Endothelial cell of umbilical vein (primary cell): Measurements from ENCODE around the gene JPH3. TPM values are rescaled to one million over a fixed set of nuclear protein-coding genes. Genes with fewer than 3 reads are reported as not detected.

Experiments used
- BruUV-seq: library from RNA; stranded (reverse); fragments of 400-500 nt; replicated peaks from 2 replicates; lab custom pipeline; 2021; lab: Mats Ljungman, UMichigan
- CTCF ChIA-PET: fragments of 300-600, 350-600 bp; sonication (Branson Sonifier 250); formaldehyde crosslinking; loops from one replicate; lab custom pipeline; 2021; ENCODE audit warnings: antibody characterized with exemption, inconsistent platforms; lab: Charles Lee
- POLR2A ChIA-PET: fragments of 300-600, 350-600 bp; sonication (Branson Sonifier 250); formaldehyde crosslinking; loops from one replicate; lab custom pipeline; 2021; ENCODE audit warnings: antibody characterized with exemption, inconsistent platforms; lab: Charles Lee
- DNase-seq: peaks from one replicate; pipeline ENCODE4 v3.0.0-alpha.2; 2011; ENCODE audit warnings: low read depth, low spot score
- FAIRE-seq: peaks from 2 replicates; lab custom pipeline; 2011; peaks lifted over from hg19 to GRCh38; lab: Jason Lieb, UNC
- H2AFZ ChIP-seq: 2 replicates; pipeline ENCODE4 v1.6.0; 2012; ENCODE audit warnings: low read depth, low read length, control low read depth, inconsistent platforms
- H3K27ac ChIP-seq: 2 replicates; pipeline ENCODE4 v1.5.1; 2011; ENCODE audit warnings: low read depth, mild to moderate bottlenecking, control low read depth, low read length, moderate library complexity; ENCODE audit not compliant: insufficient read depth
- H3K27me3 ChIP-seq, 2 experiments: 2 replicates each; pipeline versions ENCODE4 v1.6.0 to v1.6.1; 2011; ENCODE audit warnings: low read length in 2 of 2, mixed read lengths in 1 of 2; ENCODE audit not compliant: control insufficient read depth in 2 of 2, insufficient read depth in 2 of 2
- H3K36me3 ChIP-seq, 2 experiments: 2 replicates in 1 of 2; 3 replicates in 1 of 2; pipeline ENCODE4 v1.5.1; 2011; ENCODE audit warnings: low read length in 2 of 2, mild to moderate bottlenecking in 1 of 2, moderate library complexity in 1 of 2; ENCODE audit not compliant: control insufficient read depth in 2 of 2, insufficient read depth in 2 of 2; ENCODE audit errors: extremely low read depth in 1 of 2
- H3K4me1 ChIP-seq: 3 replicates; pipeline ENCODE4 v1.5.1; 2011; ENCODE audit warnings: mild to moderate bottlenecking, low read length; ENCODE audit not compliant: control insufficient read depth, insufficient read depth; ENCODE audit errors: extremely low read depth
- H3K4me2 ChIP-seq: 2 replicates; pipeline ENCODE4 v1.6.1; 2011; ENCODE audit warnings: low read length, control low read depth, mixed read lengths; ENCODE audit not compliant: insufficient read depth
- H3K4me3 ChIP-seq, 3 experiments: fragments of 200-600 bp in 1 of 3; sonication (generic), shearing (Covaris generic) in 1 of 3; replicated peaks in 1 of 3; 2 replicates each; pipeline ENCODE4 v1.5.1; 2011 to 2016; ENCODE audit warnings: control low read depth in 3 of 3, low read length in 3 of 3, mild to moderate bottlenecking in 2 of 3, inconsistent platforms in 1 of 3, low read depth in 1 of 3, moderate library complexity in 1 of 3; ENCODE audit not compliant: insufficient read depth in 1 of 3
- H3K79me2 ChIP-seq: 2 replicates; pipeline ENCODE4 v1.6.0; 2012; ENCODE audit warnings: low read length, inconsistent platforms; ENCODE audit not compliant: control insufficient read depth, insufficient read depth
- H3K9ac ChIP-seq: replicated peaks from 2 replicates; pipeline ENCODE3; 2011; ENCODE audit warnings: low read length, control low read depth; ENCODE audit not compliant: insufficient read depth; ENCODE audit errors: extremely low read depth
- H3K9me1 ChIP-seq: replicated peaks from 3 replicates; pipeline ENCODE4 v1.6.0; 2011; ENCODE audit warnings: mild to moderate bottlenecking, low read length; ENCODE audit not compliant: control insufficient read depth, insufficient read depth; ENCODE audit errors: extremely low read depth
- H3K9me3 ChIP-seq: replicated peaks from 2 replicates; pipeline ENCODE4 v1.5.1; 2012; ENCODE audit warnings: low read length, inconsistent platforms; ENCODE audit not compliant: control insufficient read depth, insufficient read depth
- H4K20me1 ChIP-seq: replicated peaks from 2 replicates; pipeline ENCODE3; 2011; ENCODE audit warnings: mild to moderate bottlenecking, low read length; ENCODE audit not compliant: control insufficient read depth, insufficient read depth; ENCODE audit errors: extremely low read depth
- EZH2 ChIP-seq: IDR thresholded peaks from 2 replicates; pipeline ENCODE4 v1.6.1; 2012; ENCODE audit warnings: borderline replicate concordance, low read depth, mild to moderate bottlenecking, moderate library complexity, low read length, inconsistent platforms; ENCODE audit not compliant: severe bottlenecking
- FOS ChIP-seq: IDR thresholded peaks from 2 replicates; pipeline ENCODE4 v1.6.1; 2011; ENCODE audit warnings: mild to moderate bottlenecking, low read length, moderate library complexity, borderline replicate concordance; ENCODE audit not compliant: insufficient read depth
- GATA2 ChIP-seq: IDR thresholded peaks from 2 replicates; pipeline ENCODE4 v1.7.0; 2011; ENCODE audit warnings: low read depth, mild to moderate bottlenecking, moderate library complexity, mixed read lengths, low read length; ENCODE audit not compliant: insufficient read length, insufficient read depth
- JUN ChIP-seq: IDR thresholded peaks from 2 replicates; pipeline ENCODE4 v1.6.1; 2011; ENCODE audit warnings: borderline replicate concordance, low read depth; ENCODE audit not compliant: insufficient read length, insufficient read depth
- MYC ChIP-seq: IDR thresholded peaks from one replicate; pipeline ENCODE4 v1.6.1; 2011; ENCODE audit warnings: mild to moderate bottlenecking, low read depth, low read length
- POLR2A ChIP-seq: IDR thresholded peaks from 2 replicates; pipeline ENCODE4 v1.6.1; 2012; ENCODE audit warnings: low read depth, mild to moderate bottlenecking, control low read depth, low read length
- POLR2AphosphoS5 ChIP-seq: IDR thresholded peaks from 2 replicates; pipeline ENCODE4 v1.6.1; 2012; ENCODE audit warnings: low read depth, mild to moderate bottlenecking, control low read depth, low read length, moderate library complexity; ENCODE audit not compliant: insufficient read depth
- dilution Hi-C: fragments of 300-500 bp; cut with MboI; formaldehyde crosslinking; loops from one replicate; pipeline ENCODE4 v1.15.0; 2019; ENCODE audit warnings: low sequenced_read_pairs; ENCODE audit not compliant: extremely low pct_ligation_motif_present
- intact Hi-C: fragments of 100-400 bp; cut with micrococcal nuclease; formaldehyde crosslinking; loops from one replicate; pipeline ENCODE4 v1.10.0; 2022
- polyA plus RNA-seq, 4 experiments: library from polyadenylated mRNA; depleted of rRNA in 3 of 4; stranded (reverse) in 3 of 4; unstranded in 1 of 4; fragments of >200 nt; gene quantifications; 2 replicates each; pipeline versions ENCODE4 v1.2.1 to v1.2.3, GENCODE V29; 2011 to 2012; ENCODE audit warnings: missing spikeins in 1 of 4
- total RNA-seq: library from RNA; stranded (reverse); gene quantifications from 2 replicates; pipeline ENCODE4 v1.2.3, GENCODE V29; 2021
- TF ChIP-seq, protein P1 (sequence below): IDR thresholded peaks from 2 replicates; pipeline ENCODE4 v1.6.1; 2011; ENCODE audit not compliant: insufficient read depth, insufficient read length
- TF ChIP-seq, protein P2 (sequence below), 2 donors: IDR thresholded peaks; 1 replicate in 1 of 2; 2 replicates in 1 of 2; pipeline ENCODE4 v1.5.1; 2011; ENCODE audit warnings: low read length in 2 of 2, mild to moderate bottlenecking in 2 of 2, moderate library complexity in 2 of 2, control low read depth in 1 of 2, inconsistent platforms in 1 of 2, low read depth in 1 of 2; ENCODE audit not compliant: insufficient read depth in 1 of 2; ENCODE audit errors: extremely low read depth in 1 of 2

JPH3 gene
- total and polyA plus RNA-seq, 2 donors (not counting 3 experiments of a cell fraction or from before 2014, with no cell fraction given): 0.22 to 0.30 TPM

DNA sequence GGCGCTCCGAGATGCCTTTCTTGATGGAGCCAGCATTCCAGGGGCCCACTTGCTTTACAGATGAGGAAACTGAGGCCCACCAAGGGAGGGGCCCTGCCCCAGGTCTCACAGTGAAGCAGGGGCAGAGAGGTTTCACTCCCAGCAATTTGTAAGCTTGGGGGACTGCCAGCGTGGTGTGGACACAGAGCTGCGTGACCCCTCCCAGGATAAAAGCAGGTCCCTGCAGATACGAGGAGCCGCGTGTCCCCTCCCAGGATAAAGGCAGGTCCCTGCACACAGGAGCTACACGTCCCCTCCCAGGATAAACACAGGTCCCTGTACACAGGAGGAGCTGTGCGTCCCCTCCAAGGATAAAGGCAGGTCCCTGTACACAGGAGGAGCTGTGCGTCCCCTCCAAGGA, 11.7 kb downstream of the JPH3 start:
- Histone ChIP-seq H3K79me2 (no peaks in the 10 kb centered on the region), H3K27me3 (peaks cover 0 to 2% of the 10 kb centered on the region in 2 experiments), H2AFZ (no peak overlapping the region), H4K20me1 (no peaks in the 10 kb centered on the region), H3K4me2 (no peak overlapping the region), H3K9ac (no peak overlapping the region), H3K4me3 (no peak overlapping the region), H3K27ac (no peak overlapping the region), H3K9me3 (no peaks in the 10 kb centered on the region), H3K36me3 (no peaks in the 10 kb centered on the region), H3K4me1 (no peaks in the 10 kb centered on the region), H3K9me1 (no peaks in the 10 kb centered on the region)
- intact Hi-C loops: no loop called here
- CTCF ChIA-PET: interaction anchor here (1.8 kb wide), 1 partner anchor 9 kb away, joined by 4 read pairs; no protein-coding TSS in a partner anchor
- dilution Hi-C loops: no loop called here
- FAIRE-seq (no peak), DNase-seq (no peak)
- POLR2A ChIA-PET: no interaction called here
- TF ChIP-seq, protein P1, sequence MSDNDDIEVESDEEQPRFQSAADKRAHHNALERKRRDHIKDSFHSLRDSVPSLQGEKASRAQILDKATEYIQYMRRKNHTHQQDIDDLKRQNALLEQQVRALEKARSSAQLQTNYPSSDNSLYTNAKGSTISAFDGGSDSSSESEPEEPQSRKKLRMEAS: no peak
- TF ChIP-seq EZH2: no peak
- no peak for TF ChIP-seq GATA2
- TF ChIP-seq FOS: no peak
- BruUV-seq: no TSS peak

DNA sequence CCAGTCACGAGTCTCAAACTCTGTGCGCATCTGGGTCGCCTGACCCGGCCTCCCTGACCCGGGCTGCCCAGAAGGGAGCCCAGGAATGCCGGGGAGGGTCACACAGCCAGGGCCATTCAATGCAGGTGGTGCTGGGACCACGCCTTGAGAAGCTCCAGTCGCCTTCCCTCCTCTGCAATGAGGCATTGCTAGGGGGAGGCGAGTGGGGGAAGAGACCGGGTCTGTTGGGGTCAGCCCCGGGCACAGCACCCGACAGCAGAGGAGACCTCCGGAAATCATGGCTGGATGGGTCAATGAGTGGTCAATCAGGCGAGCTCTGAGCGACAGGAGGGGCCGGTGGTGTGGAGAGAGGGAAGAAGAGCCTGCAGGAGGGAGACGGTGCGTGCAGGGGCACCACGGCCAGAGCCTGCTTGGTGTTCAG, 13.3 kb downstream of the JPH3 start:
- H3K27me3 ChIP-seq: peaks cover 0 to 2% of the 10 kb centered on the region in 2 experiments
- H3K27ac ChIP-seq: no peak overlapping the region
- H3K4me3 ChIP-seq: no peak overlapping the region
- no peaks in the 10 kb centered on the region for H3K9me1 ChIP-seq
- POLR2A ChIA-PET: no interaction called here
- no peak for TF ChIP-seq GATA2
- TF ChIP-seq, protein P2, sequence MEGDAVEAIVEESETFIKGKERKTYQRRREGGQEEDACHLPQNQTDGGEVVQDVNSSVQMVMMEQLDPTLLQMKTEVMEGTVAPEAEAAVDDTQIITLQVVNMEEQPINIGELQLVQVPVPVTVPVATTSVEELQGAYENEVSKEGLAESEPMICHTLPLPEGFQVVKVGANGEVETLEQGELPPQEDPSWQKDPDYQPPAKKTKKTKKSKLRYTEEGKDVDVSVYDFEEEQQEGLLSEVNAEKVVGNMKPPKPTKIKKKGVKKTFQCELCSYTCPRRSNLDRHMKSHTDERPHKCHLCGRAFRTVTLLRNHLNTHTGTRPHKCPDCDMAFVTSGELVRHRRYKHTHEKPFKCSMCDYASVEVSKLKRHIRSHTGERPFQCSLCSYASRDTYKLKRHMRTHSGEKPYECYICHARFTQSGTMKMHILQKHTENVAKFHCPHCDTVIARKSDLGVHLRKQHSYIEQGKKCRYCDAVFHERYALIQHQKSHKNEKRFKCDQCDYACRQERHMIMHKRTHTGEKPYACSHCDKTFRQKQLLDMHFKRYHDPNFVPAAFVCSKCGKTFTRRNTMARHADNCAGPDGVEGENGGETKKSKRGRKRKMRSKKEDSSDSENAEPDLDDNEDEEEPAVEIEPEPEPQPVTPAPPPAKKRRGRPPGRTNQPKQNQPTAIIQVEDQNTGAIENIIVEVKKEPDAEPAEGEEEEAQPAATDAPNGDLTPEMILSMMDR (IDR thresholded peaks at IDR 0.05; ENCODE audit: extremely low read depth in 1 of 2, insufficient read depth in 1 of 2, low read depth in 1 of 2, low read length in 2 of 2): no peak
- TF ChIP-seq POLR2A: no peak
- TF ChIP-seq, protein P1: no peak
- no peak for TF ChIP-seq POLR2AphosphoS5
- no peak for TF ChIP-seq MYC
- no peak for TF ChIP-seq JUN
- no peak for TF ChIP-seq EZH2
- TF ChIP-seq FOS: no peak
- DNase-seq: no peak
- BruUV-seq: no TSS peak
- H3K4me1 ChIP-seq: no peaks in the 10 kb centered on the region
- no peak for FAIRE-seq
- no peak overlapping the region for H3K9ac ChIP-seq
- dilution Hi-C loops (no loop called here), intact Hi-C loops (no loop called here)
- CTCF ChIA-PET: interaction anchor here (0.7 kb wide), 1 partner anchor 36 kb away, joined by 3 read pairs; no protein-coding TSS in a partner anchor
- H2AFZ ChIP-seq: no peak overlapping the region
- H3K36me3 ChIP-seq: no peaks in the 10 kb centered on the region
- no peaks in the 10 kb centered on the region for H4K20me1 ChIP-seq
- H3K79me2 ChIP-seq: no peaks in the 10 kb centered on the region
- no peaks in the 10 kb centered on the region for H3K9me3 ChIP-seq
- H3K4me2 ChIP-seq: no peak overlapping the region
